OCI-LY3 (cell line): Measurements from ENCODE around the gene C6orf15.

ENCODE experiments used
- H2AFZ ChIP-seq: fragments of 200-600, 300-600 bp; shearing (Covaris generic); 2 replicates; pipeline ENCODE4 v1.6.0; 2014; ENCODE audit warnings: antibody characterized with exemption, low read depth, low read length
- H3K27ac ChIP-seq: fragments of 200-600, 300-600 bp; sonication (generic); 2 replicates; pipeline ENCODE4 v1.5.1; 2014; ENCODE audit warnings: mild to moderate bottlenecking, low read length, moderate library complexity, mixed read lengths
- H3K27me3 ChIP-seq: fragments of 200-600, 300-600 bp; sonication (generic); 2 replicates; pipeline ENCODE4 v1.6.1; 2014; ENCODE audit warnings: low read depth, low read length, mixed read lengths
- H3K36me3 ChIP-seq: fragments of 200-600, 300-600 bp; sonication (generic); replicated peaks from 2 replicates; pipeline ENCODE3; 2014; ENCODE audit warnings: low read depth, low read length, mixed read lengths
- H3K4me1 ChIP-seq: fragments of 300-600, 200-600 bp; sonication (generic); 2 replicates; pipeline ENCODE4 v1.6.1; 2014; ENCODE audit warnings: low read length, mixed read lengths
- H3K4me2 ChIP-seq: fragments of 200-600, 300-600 bp; sonication (generic); 2 replicates; pipeline ENCODE4 v1.6.1; 2014; ENCODE audit warnings: low read length, mixed read lengths
- H3K4me3 ChIP-seq: fragments of 300-600, 200-600 bp; sonication (generic); 2 replicates; pipeline ENCODE4 v1.5.1; 2014; ENCODE audit warnings: antibody characterized with exemption, mild to moderate bottlenecking, low read length, moderate library complexity
- H3K79me2 ChIP-seq: fragments of 300-600, 200-600 bp; shearing (Covaris generic); 2 replicates; pipeline ENCODE4 v1.6.1; 2014; ENCODE audit warnings: mild to moderate bottlenecking, low read length, mixed read lengths
- H3K9ac ChIP-seq: fragments of 300-600, 200-600 bp; shearing (Covaris generic); 2 replicates; pipeline ENCODE4 v1.6.0; 2014; ENCODE audit warnings: mild to moderate bottlenecking, low read length, moderate library complexity
- H3K9me3 ChIP-seq: fragments of 200-600, 300-600 bp; shearing (Covaris generic); 2 replicates; pipeline ENCODE4 v1.6.1; 2014; ENCODE audit warnings: low read length, mixed read lengths; ENCODE audit not compliant: insufficient read depth
- H4K20me1 ChIP-seq: fragments of 200-600, 300-600 bp; sonication (generic); 2 replicates; pipeline ENCODE4 v1.6.1; 2016; ENCODE audit warnings: low read length, mixed read lengths; ENCODE audit not compliant: insufficient read depth
- CTCF ChIP-seq: fragments of 200-600, 300-600 bp; sonication (generic); IDR thresholded peaks from 2 replicates; pipeline ENCODE4 v1.5.1; 2014; ENCODE audit warnings: antibody characterized with exemption, low read length, low read depth
- EZH2phosphoT487 ChIP-seq: fragments of 200-600 bp; shearing (Covaris generic); IDR thresholded peaks from 2 replicates; pipeline ENCODE4 v1.6.1; 2018; ENCODE audit warnings: antibody characterized with exemption, mixed run types, low read depth

C6orf15 gene

GRCh38 chr6:31111712-31112111 is 663 bp downstream of the C6orf15 start:
- Histone ChIP-seq H3K9ac (no peak overlapping the region), H3K4me1 (peaks cover 33% of the 10 kb centered on the region), H3K27ac (no peak overlapping the region), H3K9me3 (no peaks in the 10 kb centered on the region), H3K4me3 (no peak overlapping the region), H3K27me3 (peaks cover 17% of the 10 kb centered on the region), H2AFZ (no peak overlapping the region), H4K20me1 (no peaks in the 10 kb centered on the region), H3K36me3 (no peaks in the 10 kb centered on the region), H3K79me2 (no peaks in the 10 kb centered on the region), H3K4me2 (no peak overlapping the region)
- TF ChIP-seq CTCF, result no peak
- no peak for TF ChIP-seq EZH2phosphoT487

- H3K9me3 ChIP-seq, result no peaks in the 10 kb centered on the region
- H3K27me3 ChIP-seq, result peaks cover 17% of the 10 kb centered on the region
- no peak overlapping the region for H3K4me3 ChIP-seq
- H3K4me1 ChIP-seq, result peaks cover 32% of the 10 kb centered on the region
- TF ChIP-seq CTCF (no peak), EZH2phosphoT487 (no peak)
- no peak overlapping the region for H2AFZ ChIP-seq
- H3K27ac ChIP-seq, result no peak overlapping the region
- H3K36me3 ChIP-seq, result no peaks in the 10 kb centered on the region
- H4K20me1 ChIP-seq, result no peaks in the 10 kb centered on the region
- H3K79me2 ChIP-seq, result no peaks in the 10 kb centered on the region
- H3K9ac ChIP-seq, result no peak overlapping the region
- H3K4me2 ChIP-seq, result no peak overlapping the region
These were observed 1.4 kb downstream of the C6orf15 start for GRCh38 chr6:31110825-31111582.

- no peaks in the 10 kb centered on the region for H3K36me3 ChIP-seq
- TF ChIP-seq EZH2phosphoT487 (no peak), CTCF (no peak)
- no peaks in the 10 kb centered on the region for H3K9me3 ChIP-seq
- H3K27ac ChIP-seq, result no peak overlapping the region
- peaks cover 17% of the 10 kb centered on the region for H3K27me3 ChIP-seq
- H3K4me2 ChIP-seq, result no peak overlapping the region
- no peak overlapping the region for H2AFZ ChIP-seq
- no peak overlapping the region for H3K9ac ChIP-seq
- H3K4me3 ChIP-seq, result no peak overlapping the region
- no peaks in the 10 kb centered on the region for H3K79me2 ChIP-seq
- no peaks in the 10 kb centered on the region for H4K20me1 ChIP-seq
- peaks cover 13% of the 10 kb centered on the region for H3K4me1 ChIP-seq
These were observed 5.3 kb downstream of the C6orf15 start for GRCh38 chr6:31107052-31107451.

GRCh38 chr6:31103136-31103535 is 9.2 kb downstream of the C6orf15 start:
- Histone ChIP-seq H3K9me3 (no peaks in the 10 kb centered on the region), H3K27ac (no peak overlapping the region), H3K79me2 (no peaks in the 10 kb centered on the region), H3K36me3 (no peaks in the 10 kb centered on the region), H3K4me3 (no peak overlapping the region), H3K27me3 (no peaks in the 10 kb centered on the region; the same call in 1 of the 2 replicates), H3K4me2 (no peak overlapping the region), H4K20me1 (no peaks in the 10 kb centered on the region), H2AFZ (no peak overlapping the region), H3K4me1 (no peaks in the 10 kb centered on the region), H3K9ac (no peak overlapping the region)
- TF ChIP-seq CTCF (no peak), EZH2phosphoT487 (no peak)
